ENCODE results near the gene DLGAP1.

DNA sequence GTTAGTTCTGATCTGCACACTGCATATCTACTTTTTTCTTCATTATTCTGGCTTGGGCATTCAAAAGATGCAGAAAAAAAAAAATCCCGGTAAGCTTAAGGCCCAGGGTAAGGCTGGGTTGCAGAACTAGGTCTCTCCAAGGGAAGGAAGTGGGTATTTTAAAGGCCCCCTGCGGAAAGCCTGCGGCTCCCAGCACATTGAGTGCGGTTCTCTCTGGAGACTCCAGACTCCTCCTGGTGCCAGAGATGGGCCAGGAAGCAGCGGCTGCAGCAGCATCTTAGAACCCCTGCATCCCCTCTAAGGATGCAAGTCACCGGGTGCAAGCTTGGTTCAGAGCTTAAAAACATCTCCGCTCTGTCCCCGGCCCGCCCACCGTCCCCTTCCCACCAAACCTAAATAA is 955.6 kb downstream of the DLGAP1 start:
- TF ChIP-seq YY1 (IDR thresholded peaks at IDR 0.05; ENCODE audit: insufficient read depth, insufficient read length) (no peak), ZNF274 (IDR thresholded peaks at IDR 0.05; ENCODE audit: low read depth, low read length) (no peak)
